Measurements from ENCODE around the gene DDX42. TPM values are rescaled to one million over a fixed set of nuclear protein-coding genes. Genes with fewer than 3 reads are reported as not detected.

DDX42 gene
- total and polyA plus RNA-seq, 2 of the 13 experiments (the other 11 are each of a cell fraction or from before 2014, with no cell fraction given) = 87.2 to 92.9 TPM

- TF ChIP-seq BRCA1 (CRISPR knock-in tag; IDR thresholded peaks at IDR 0.05) (no peak), ZBTB7A (CRISPR knock-in tag; IDR thresholded peaks at IDR 0.05) (no peak), ZNF468 (CRISPR knock-in tag; IDR thresholded peaks at IDR 0.05) (no peak), ZSCAN22 (CRISPR knock-in tag; IDR thresholded peaks at IDR 0.05) (no peak), TGIF2 (CRISPR knock-in tag; IDR thresholded peaks at IDR 0.05) (no peak), CTCF (CRISPR knock-in tag; IDR thresholded peaks at IDR 0.05) (no peak), RELA (CRISPR knock-in tag; IDR thresholded peaks at IDR 0.05) (no peak), FOSL1 (CRISPR knock-in tag; IDR thresholded peaks at IDR 0.05; ENCODE audit: borderline replicate concordance) (no peak), NR0B2 (CRISPR knock-in tag; IDR thresholded peaks at IDR 0.05) (no peak), NFKBIZ (CRISPR knock-in tag; IDR thresholded peaks at IDR 0.05) (no peak), SALL1 (CRISPR knock-in tag; IDR thresholded peaks at IDR 0.05) (0 out of 2 replicates have a peak, but pooled peaks have one; percentile 18), ZBTB1 (CRISPR knock-in tag; IDR thresholded peaks at IDR 0.05; ENCODE audit: borderline replicate concordance) (no peak), PHF20 (CRISPR knock-in tag; IDR thresholded peaks at IDR 0.05) (no peak), ZBTB49 (CRISPR knock-in tag; IDR thresholded peaks at IDR 0.05; ENCODE audit: borderline replicate concordance) (no peak), NFYB (CRISPR knock-in tag; IDR thresholded peaks at IDR 0.05) (no peak), ZFP41 (CRISPR knock-in tag; IDR thresholded peaks at IDR 0.05; ENCODE audit: borderline replicate concordance) (no peak), HMGA1 (CRISPR knock-in tag; conservative IDR thresholded peaks at IDR 0.05) (no peak), AKNA (CRISPR knock-in tag; IDR thresholded peaks at IDR 0.05; ENCODE audit: borderline replicate concordance) (no peak), TFE3 (CRISPR knock-in tag; IDR thresholded peaks at IDR 0.05) (no peak), CAMTA2 (CRISPR knock-in tag; IDR thresholded peaks at IDR 0.05; ENCODE audit: borderline replicate concordance) (no peak)
These were observed 52.6 kb downstream of the DDX42 start (continued) for GRCh38 chr17:63826468-63827001.
